Left renal pelvis (tissue), 4 donors: ENCODE results near the gene ARHGEF7. TPM values are rescaled to one million over a fixed set of nuclear protein-coding genes. Genes with fewer than 3 reads are reported as not detected.
"Not testable (repeated sequence)": the region's sequence is repeated elsewhere in the genome, so short reads cannot be mapped to it uniquely, and the experiment has no call there.

Source experiments
- DNase-seq, 4 donors: peaks; one replicate each; pipeline ENCODE4 v3.0.0-alpha.2; 2013; ENCODE audit warnings: low read depth in 4 of 4, low spot score in 3 of 4
- polyA plus RNA-seq, 4 donors: library from polyadenylated mRNA; unstranded; fragments of 120-200 nt; gene quantifications; one replicate each; pipeline ENCODE4 v1.2.1, GENCODE V29; 2013; ENCODE audit not compliant: insufficient read length in 4 of 4

Gene ARHGEF7
- polyA plus RNA-seq, 4 donors, result 65.6 to 89.0 (median 71.8) TPM

GRCh38 chr13:111245576-111246384 lies 130.7 kb downstream of the ARHGEF7 start:
- peak in 1 of 4 donors; percentile 41 for DNase-seq

- DNase-seq, result no peak
These were observed 132.4 kb downstream of the ARHGEF7 start for GRCh38 chr13:111247552-111247951.

- no peak for DNase-seq
These were observed 133.7 kb downstream of the ARHGEF7 start for GRCh38 chr13:111248822-111249221.

- no peak for DNase-seq
These were observed 134.7 kb downstream of the ARHGEF7 start for GRCh38 chr13:111249637-111250360.

GRCh38 chr13:111251646-111252445 lies 136.7 kb downstream of the ARHGEF7 start:
- no peak for DNase-seq

GRCh38 chr13:111252446-111253364 lies 137.6 kb downstream of the ARHGEF7 start:
- no peak for DNase-seq

- DNase-seq, result no peak
These were observed 138.3 kb downstream of the ARHGEF7 start for GRCh38 chr13:111253365-111253872.

- no peak for DNase-seq
These were observed 140.2 kb downstream of the ARHGEF7 start for GRCh38 chr13:111255228-111255790.

GRCh38 chr13:111256458-111256857 lies 141.3 kb downstream of the ARHGEF7 start:
- DNase-seq, result no peak

- no peak for DNase-seq
These were observed 141.8 kb downstream of the ARHGEF7 start for GRCh38 chr13:111256946-111257345.

GRCh38 chr13:111257899-111258298 lies 142.8 kb downstream of the ARHGEF7 start:
- DNase-seq, result not testable (repeated sequence)

GRCh38 chr13:111258637-111259036 lies 143.5 kb downstream of the ARHGEF7 start:
- DNase-seq, result no peak

GRCh38 chr13:111259058-111259457 lies 143.9 kb downstream of the ARHGEF7 start:
- DNase-seq, result no peak

- no peak for DNase-seq
These were observed 146.2 kb downstream of the ARHGEF7 start for GRCh38 chr13:111261326-111261725.

GRCh38 chr13:111262281-111262680 lies 147.2 kb downstream of the ARHGEF7 start:
- no peak for DNase-seq

- DNase-seq, result no peak
These were observed 147.6 kb downstream of the ARHGEF7 start for GRCh38 chr13:111262715-111263114.

GRCh38 chr13:111263566-111263965 lies 148.5 kb downstream of the ARHGEF7 start:
- no peak for DNase-seq

GRCh38 chr13:111265006-111265700 lies 150.0 kb downstream of the ARHGEF7 start:
- DNase-seq, result no peak

- no peak for DNase-seq
These were observed 150.6 kb downstream of the ARHGEF7 start for GRCh38 chr13:111265701-111266035.
